ENCODE data around the gene PPFIBP2.

PPFIBP2 gene

DNA sequence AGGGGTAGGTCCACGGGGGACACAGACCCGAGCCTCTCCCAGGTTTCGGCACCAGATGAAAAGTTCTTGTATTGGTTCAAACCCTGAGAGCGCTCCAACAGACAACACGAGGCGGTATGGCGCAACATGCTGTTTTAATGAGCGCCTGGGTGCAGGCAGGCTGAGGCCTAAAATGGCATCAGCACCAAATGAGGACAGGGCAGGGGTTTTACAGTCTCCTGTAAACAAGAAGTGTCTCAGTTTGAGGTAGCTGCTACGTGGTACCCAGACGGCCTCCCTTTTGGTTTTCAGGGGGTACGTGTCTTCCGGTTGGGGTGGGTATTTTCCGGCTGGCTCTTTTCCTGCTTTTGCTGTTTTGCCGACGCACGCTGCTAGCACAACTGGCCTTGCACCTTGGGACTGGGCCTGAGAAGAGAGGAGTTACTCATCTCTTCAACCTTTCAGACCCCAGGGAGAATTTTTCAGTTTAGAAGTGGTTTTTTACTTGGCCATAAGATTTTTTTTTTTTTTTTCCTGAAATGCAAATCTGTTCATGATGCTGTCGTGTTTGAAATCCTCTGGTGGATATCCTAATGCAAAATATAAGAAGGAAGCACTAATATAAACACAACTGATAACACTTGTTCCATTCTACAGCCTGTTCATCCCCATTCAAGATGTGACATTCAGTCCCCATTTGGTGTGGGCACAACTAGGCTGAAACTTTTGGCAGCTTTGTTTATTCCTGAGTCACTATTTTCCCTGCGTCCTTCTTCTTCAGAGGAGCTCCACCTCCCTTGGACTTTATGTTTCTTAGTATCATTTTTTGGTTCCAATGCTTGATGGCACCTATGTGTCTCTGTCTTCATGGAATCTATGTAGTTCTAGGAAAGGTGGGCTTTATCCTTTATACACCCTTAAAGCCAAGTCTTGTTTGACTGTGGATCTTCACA, 6.5 kb downstream of the PPFIBP2 start:
- TF ChIP-seq ZFX (IDR thresholded peaks at IDR 0.05): no peak
- TF ChIP-seq, protein P1, sequence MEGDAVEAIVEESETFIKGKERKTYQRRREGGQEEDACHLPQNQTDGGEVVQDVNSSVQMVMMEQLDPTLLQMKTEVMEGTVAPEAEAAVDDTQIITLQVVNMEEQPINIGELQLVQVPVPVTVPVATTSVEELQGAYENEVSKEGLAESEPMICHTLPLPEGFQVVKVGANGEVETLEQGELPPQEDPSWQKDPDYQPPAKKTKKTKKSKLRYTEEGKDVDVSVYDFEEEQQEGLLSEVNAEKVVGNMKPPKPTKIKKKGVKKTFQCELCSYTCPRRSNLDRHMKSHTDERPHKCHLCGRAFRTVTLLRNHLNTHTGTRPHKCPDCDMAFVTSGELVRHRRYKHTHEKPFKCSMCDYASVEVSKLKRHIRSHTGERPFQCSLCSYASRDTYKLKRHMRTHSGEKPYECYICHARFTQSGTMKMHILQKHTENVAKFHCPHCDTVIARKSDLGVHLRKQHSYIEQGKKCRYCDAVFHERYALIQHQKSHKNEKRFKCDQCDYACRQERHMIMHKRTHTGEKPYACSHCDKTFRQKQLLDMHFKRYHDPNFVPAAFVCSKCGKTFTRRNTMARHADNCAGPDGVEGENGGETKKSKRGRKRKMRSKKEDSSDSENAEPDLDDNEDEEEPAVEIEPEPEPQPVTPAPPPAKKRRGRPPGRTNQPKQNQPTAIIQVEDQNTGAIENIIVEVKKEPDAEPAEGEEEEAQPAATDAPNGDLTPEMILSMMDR (conservative IDR thresholded peaks at IDR 0.05): no peak
- no peak overlapping the region for H3K27ac ChIP-seq

DNA sequence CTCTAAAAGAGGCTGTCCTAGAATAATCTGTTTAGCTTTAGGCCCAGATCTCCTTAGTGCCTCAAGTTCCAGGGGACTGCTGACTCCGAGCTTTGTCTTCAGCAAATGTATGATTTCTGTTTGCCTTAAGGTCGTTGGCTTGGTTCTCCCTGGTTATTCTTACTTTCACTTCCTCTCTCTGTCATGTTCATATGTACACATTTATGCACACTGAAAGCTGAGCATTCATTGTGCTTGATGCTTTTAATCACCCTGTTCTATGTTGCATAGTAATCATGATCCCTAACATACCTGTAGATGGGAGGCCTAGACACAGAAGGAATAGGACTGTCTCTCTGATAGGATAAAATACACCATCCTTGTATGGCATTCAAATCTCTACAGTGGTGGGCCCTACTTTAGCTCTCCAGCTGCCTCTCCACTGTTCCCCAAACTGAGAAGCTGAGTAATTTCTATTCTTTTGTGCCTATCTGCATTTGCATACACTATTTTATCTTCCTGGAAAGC, 7.2 kb downstream of the PPFIBP2 start:
- H3K27ac ChIP-seq: no peak overlapping the region
- no peak for TF ChIP-seq ZFX (IDR thresholded peaks at IDR 0.05)

DNA sequence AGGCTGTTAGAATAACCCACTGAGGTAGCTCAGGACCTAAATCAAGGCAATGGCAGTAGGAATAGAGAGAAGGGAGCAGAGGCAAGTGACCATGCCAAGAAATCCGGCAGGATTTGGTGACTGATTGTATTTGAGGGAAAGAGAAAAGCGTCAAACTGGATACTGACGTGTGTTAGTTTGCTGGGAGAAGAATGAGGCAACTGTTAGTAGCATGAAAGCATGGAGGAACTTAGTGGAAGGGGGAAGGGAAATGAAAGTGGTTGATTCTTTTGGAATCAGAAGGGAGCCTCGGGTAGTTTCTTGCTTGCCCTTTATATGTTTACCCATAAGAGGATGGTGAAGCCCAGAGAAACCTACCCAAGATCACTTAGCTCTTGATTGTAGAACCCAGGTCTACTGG, 8.3 kb downstream of the PPFIBP2 start:
- TF ChIP-seq, protein P1 (conservative IDR thresholded peaks at IDR 0.05): no peak
- no peak for TF ChIP-seq ZFX (IDR thresholded peaks at IDR 0.05)
- H3K27ac ChIP-seq: no peak overlapping the region

DNA sequence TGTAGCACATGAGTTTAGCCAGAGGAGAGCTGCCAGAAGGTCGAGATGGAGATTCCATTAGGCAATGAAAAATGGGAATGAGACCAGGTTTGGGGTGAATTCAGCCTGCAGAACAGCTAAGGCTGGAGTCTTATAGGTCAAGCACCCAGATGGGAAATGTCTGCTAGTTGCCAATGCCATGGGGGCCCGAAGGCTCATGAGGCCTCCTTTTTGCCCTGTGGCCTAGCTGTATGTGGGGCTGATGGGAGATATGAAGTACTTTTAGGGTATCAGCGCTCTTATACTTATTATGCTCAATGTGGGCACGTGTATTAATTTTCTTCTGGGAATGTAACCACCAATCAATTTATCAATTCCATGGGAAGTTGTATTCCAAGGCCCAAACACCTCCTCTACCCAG, 8.7 kb downstream of the PPFIBP2 start:
- no peak for TF ChIP-seq ZFX (IDR thresholded peaks at IDR 0.05)
- TF ChIP-seq, protein P1 (conservative IDR thresholded peaks at IDR 0.05): no peak
- no peak overlapping the region for H3K27ac ChIP-seq

DNA sequence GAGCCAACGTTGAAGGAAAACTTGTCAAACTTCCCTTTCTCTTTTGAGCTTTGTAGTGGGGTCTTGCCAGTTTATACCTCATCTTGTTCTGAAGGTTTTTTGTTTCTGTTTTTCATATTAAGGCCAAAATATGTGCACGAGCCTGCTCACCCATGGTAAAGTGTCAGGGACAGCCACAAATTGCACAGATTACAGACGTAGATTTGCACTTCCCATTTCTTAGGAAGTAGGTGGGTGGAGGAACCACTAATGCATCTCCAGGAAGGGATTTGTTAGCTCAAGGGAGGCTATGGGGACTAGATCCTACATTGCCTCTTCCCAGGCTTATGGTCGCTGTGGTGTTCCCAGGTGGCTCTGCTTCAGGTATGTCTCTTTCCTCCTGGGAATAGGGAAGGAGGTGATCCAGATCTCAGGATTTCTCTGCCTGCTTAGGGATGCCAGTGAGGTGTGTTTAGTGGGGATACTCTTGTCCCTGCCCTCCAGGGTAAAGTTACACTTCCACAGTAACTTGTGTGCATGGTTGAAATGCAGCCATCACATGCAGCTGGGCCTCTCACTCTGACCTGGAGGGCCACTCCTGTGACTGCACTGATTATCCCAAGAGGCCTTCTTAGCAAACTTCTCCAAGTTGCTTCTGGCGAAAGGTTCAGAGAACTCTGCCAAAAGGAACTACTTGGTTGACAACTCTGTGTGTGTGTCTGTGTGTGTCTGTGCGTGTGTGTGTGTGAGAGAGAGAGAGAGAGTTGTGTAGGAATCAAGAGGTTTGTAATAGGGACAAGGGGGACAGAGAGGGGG, 9.8 kb downstream of the PPFIBP2 start:
- no peak overlapping the region for H3K27ac ChIP-seq
- TF ChIP-seq, protein P1 (conservative IDR thresholded peaks at IDR 0.05): no peak

DNA sequence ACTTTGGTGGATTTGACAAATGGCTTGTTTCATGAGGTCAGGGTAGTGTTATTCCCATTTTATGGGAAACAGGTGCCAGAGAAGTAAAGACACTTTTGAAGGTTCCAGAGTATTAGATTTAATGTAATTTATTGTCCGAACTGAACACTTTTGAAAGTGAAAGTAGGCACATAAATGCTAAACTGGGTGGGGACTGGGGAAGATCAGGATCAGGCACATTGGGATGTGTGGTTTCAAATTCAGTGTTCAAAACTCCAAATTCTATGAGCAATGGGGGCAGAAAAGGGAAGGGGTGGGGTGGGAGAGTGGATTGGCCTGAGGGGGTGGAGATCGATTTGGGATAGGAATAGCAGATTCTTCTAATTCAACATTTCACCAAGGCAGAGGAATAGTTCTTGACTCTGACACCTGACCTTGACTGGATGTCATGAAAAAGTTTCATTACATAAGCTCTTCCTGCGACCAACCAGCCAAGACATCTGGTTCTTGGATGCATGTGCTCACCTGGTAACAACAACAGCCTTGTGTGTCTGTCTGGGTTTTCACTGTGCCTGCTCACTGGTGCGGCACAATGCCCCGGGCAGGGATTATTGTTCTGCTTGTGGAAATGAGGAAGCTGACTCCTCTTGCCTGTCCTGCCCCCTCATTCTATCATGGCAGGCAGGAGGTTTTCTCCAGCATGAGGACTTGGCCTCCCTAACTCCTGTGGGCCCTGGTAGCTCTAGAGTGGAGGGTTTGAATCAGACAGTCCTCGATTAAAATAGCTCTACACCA, 10.8 kb downstream of the PPFIBP2 start:
- TF ChIP-seq, protein P1 (conservative IDR thresholded peaks at IDR 0.05): no peak
- no peak for TF ChIP-seq ZFX (IDR thresholded peaks at IDR 0.05)
- H3K27ac ChIP-seq: no peak overlapping the region

DNA sequence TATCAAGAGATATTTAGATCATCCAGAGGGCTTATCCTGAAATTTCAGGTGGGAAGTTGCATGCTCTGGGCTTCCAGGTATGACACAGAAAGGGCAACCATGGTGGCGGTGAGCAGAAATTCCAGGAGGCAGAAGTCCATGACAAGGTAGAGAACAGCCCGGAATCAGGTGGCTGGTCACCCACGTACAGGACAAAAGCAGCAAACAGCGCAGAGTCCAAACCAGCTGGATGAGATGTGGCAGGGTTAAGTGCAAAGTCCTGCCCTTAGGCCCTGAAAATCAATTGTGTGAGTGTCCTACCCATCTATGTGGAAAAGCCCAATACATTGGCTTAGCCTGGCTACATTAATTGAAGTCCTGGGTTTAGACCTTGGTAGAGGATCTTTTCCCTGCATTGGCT, 11.6 kb downstream of the PPFIBP2 start:
- H3K27ac ChIP-seq: no peak overlapping the region
- TF ChIP-seq, protein P1 (conservative IDR thresholded peaks at IDR 0.05): no peak
- TF ChIP-seq ZFX (IDR thresholded peaks at IDR 0.05): no peak
